Measurements from ENCODE around the gene E2F7.
A peak's percentile ranks its signal among the peaks of the same experiment; 100 is the strongest.

Gene E2F7

GRCh38 chr12:77062846-77063461 lies 2.4 kb downstream of the E2F7 start:
- DNase-seq = no peak

- no peak for DNase-seq
Observed at GRCh38 chr12:77062396-77062795, 3.0 kb downstream of the E2F7 start.

- no peak for DNase-seq
Observed at GRCh38 chr12:77060883-77061240, 4.5 kb downstream of the E2F7 start.

- no peak for DNase-seq
Observed at GRCh38 chr12:77060136-77060882, 5.1 kb downstream of the E2F7 start.

- no peak for DNase-seq
Observed at GRCh38 chr12:77058740-77059139, 6.6 kb downstream of the E2F7 start.

- no peak for DNase-seq
Observed at GRCh38 chr12:77054851-77055250, 10.5 kb downstream of the E2F7 start.

- no peak for DNase-seq
Observed at GRCh38 chr12:77053259-77053658, 12.1 kb downstream of the E2F7 start.

- DNase-seq = peak in 2 of 6 experiments; percentile 29 to 48
Observed at GRCh38 chr12:77049767-77050353, 15.5 kb downstream of the E2F7 start.

- no peak for DNase-seq
Observed at GRCh38 chr12:77047341-77048109, 17.8 kb downstream of the E2F7 start.

GRCh38 chr12:77046468-77046867 lies 18.9 kb downstream of the E2F7 start:
- DNase-seq = no peak

- DNase-seq = no peak
Observed at GRCh38 chr12:77045183-77045582, 20.2 kb downstream of the E2F7 start.

GRCh38 chr12:77044721-77045120 lies 20.6 kb downstream of the E2F7 start:
- DNase-seq = no peak

- DNase-seq = no peak
Observed at GRCh38 chr12:77042833-77043232, 22.5 kb downstream of the E2F7 start.

GRCh38 chr12:77040231-77040630 lies 25.1 kb downstream of the E2F7 start:
- DNase-seq = no peak

GRCh38 chr12:77035226-77035625 lies 30.1 kb downstream of the E2F7 start:
- no peak for DNase-seq

GRCh38 chr12:77033658-77034536 lies 31.5 kb downstream of the E2F7 start:
- no peak for DNase-seq

- DNase-seq = no peak
Observed at GRCh38 chr12:77032406-77032805, 33.0 kb downstream of the E2F7 start.

GRCh38 chr12:77031745-77032144 lies 33.6 kb downstream of the E2F7 start:
- DNase-seq = no peak

- DNase-seq = no peak
Observed at GRCh38 chr12:77025782-77026314, 39.5 kb downstream of the E2F7 start.

GRCh38 chr12:77023501-77023900 lies 41.9 kb downstream of the E2F7 start:
- no peak for DNase-seq

- DNase-seq = no peak
Observed at GRCh38 chr12:77019920-77020319, 45.4 kb downstream of the E2F7 start.

- no peak for DNase-seq
Observed at GRCh38 chr12:77016606-77017005, 48.8 kb downstream of the E2F7 start.

Data from stimulated activated naive CD4-positive, alpha-beta T cell (primary cell).